ENCODE measurements around the gene TRIP12.

GRCh38 chr2:229858351-229858750 is 63.5 kb downstream of the TRIP12 start:
- no peak for TF ChIP-seq SMC3 (IDR thresholded peaks at IDR 0.05; ENCODE audit: low read depth, low read length)
- TF ChIP-seq ELK1 (IDR thresholded peaks at IDR 0.05; ENCODE audit: borderline replicate concordance, low read depth, low read length): no peak
- TF ChIP-seq, protein P1, sequence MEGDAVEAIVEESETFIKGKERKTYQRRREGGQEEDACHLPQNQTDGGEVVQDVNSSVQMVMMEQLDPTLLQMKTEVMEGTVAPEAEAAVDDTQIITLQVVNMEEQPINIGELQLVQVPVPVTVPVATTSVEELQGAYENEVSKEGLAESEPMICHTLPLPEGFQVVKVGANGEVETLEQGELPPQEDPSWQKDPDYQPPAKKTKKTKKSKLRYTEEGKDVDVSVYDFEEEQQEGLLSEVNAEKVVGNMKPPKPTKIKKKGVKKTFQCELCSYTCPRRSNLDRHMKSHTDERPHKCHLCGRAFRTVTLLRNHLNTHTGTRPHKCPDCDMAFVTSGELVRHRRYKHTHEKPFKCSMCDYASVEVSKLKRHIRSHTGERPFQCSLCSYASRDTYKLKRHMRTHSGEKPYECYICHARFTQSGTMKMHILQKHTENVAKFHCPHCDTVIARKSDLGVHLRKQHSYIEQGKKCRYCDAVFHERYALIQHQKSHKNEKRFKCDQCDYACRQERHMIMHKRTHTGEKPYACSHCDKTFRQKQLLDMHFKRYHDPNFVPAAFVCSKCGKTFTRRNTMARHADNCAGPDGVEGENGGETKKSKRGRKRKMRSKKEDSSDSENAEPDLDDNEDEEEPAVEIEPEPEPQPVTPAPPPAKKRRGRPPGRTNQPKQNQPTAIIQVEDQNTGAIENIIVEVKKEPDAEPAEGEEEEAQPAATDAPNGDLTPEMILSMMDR (conservative IDR thresholded peaks at IDR 0.05; ENCODE audit: low read depth, low read length): no peak
- no peak for TF ChIP-seq POLR2A (IDR thresholded peaks at IDR 0.05; ENCODE audit: low read depth, low read length)
- TF ChIP-seq, protein P2, sequence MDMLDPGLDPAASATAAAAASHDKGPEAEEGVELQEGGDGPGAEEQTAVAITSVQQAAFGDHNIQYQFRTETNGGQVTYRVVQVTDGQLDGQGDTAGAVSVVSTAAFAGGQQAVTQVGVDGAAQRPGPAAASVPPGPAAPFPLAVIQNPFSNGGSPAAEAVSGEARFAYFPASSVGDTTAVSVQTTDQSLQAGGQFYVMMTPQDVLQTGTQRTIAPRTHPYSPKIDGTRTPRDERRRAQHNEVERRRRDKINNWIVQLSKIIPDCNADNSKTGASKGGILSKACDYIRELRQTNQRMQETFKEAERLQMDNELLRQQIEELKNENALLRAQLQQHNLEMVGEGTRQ (IDR thresholded peaks at IDR 0.05; ENCODE audit: low read depth, low read length): no peak
- no peak for TF ChIP-seq MXI1 (IDR thresholded peaks at IDR 0.05; ENCODE audit: borderline replicate concordance, low read depth, low read length)
- no peak for TF ChIP-seq CHD1 (IDR thresholded peaks at IDR 0.05; ENCODE audit: low read depth, low read length)
- TF ChIP-seq MAFK (IDR thresholded peaks at IDR 0.05; ENCODE audit: low read depth, low read length): no peak
- no peak for TF ChIP-seq RAD21 (IDR thresholded peaks at IDR 0.05; ENCODE audit: low read length)
